ENCODE measurements around the gene PSME3. TPM values are rescaled to one million over a fixed set of nuclear protein-coding genes. Genes with fewer than 3 reads are reported as not detected.
"Not testable (repeated sequence)": the region's sequence is repeated elsewhere in the genome, so short reads cannot be mapped to it uniquely, and the experiment has no call there.

PSME3 gene
- total RNA-seq, 1 donor from 2014 or later: 128 TPM

DNA sequence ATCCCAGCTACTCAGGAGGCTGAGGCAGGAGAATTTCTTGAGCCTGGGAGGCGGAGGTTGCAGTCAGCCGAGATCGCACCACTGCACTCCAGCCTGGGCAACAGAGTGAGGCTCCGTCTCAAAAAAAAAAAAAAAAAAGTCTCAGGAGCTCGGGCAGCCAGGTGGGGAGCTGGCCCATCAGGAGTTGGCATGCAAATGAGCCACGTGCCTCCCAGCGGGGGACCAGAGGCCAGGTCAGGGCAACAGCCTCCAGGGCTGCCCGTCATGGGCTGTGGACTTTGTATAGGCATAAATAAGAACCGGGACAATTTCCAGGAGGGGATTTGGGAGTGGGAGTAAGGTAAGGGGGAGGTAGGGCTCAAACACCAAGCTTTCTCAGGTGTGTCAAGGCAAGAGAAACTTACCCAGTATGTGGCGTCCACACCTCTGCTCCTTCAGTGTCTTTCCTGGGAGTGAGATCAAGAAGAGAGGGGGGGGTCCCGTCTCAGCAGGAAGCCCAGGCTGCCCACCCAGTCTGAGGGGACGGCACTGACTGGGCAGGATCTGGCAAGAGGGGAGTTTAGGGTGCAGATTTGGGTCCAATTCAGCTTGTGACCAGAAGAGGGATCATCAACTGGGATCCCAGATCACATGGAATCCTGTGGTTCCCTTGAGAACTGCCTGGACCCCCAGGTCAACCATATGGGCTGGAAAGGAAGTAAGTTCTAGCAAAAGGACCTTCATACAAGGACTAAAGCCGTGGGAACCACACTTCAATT lies 45.1 kb downstream of the PSME3 start:
- Mint-ChIP-seq H3K4me3 (ENCODE audit: unreplicated experiment) (no peak overlapping the region), H3K9me3 (ENCODE audit: unreplicated experiment) (no peaks in the 10 kb centered on the region), H3K27me3 (ENCODE audit: unreplicated experiment) (peaks cover 10% of the 10 kb centered on the region), H3K4me1 (ENCODE audit: unreplicated experiment) (peaks cover 10% of the 10 kb centered on the region), H3K27ac (ENCODE audit: unreplicated experiment) (no peak overlapping the region), H3K36me3 (ENCODE audit: low read depth, unreplicated experiment) (peaks cover 4% of the 10 kb centered on the region)
- TF ChIP-seq, protein P1, sequence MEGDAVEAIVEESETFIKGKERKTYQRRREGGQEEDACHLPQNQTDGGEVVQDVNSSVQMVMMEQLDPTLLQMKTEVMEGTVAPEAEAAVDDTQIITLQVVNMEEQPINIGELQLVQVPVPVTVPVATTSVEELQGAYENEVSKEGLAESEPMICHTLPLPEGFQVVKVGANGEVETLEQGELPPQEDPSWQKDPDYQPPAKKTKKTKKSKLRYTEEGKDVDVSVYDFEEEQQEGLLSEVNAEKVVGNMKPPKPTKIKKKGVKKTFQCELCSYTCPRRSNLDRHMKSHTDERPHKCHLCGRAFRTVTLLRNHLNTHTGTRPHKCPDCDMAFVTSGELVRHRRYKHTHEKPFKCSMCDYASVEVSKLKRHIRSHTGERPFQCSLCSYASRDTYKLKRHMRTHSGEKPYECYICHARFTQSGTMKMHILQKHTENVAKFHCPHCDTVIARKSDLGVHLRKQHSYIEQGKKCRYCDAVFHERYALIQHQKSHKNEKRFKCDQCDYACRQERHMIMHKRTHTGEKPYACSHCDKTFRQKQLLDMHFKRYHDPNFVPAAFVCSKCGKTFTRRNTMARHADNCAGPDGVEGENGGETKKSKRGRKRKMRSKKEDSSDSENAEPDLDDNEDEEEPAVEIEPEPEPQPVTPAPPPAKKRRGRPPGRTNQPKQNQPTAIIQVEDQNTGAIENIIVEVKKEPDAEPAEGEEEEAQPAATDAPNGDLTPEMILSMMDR (IDR thresholded peaks at IDR 0.05; ENCODE audit: unreplicated experiment): no peak
- no peak for DNase-seq (ENCODE audit: low spot score)

DNA sequence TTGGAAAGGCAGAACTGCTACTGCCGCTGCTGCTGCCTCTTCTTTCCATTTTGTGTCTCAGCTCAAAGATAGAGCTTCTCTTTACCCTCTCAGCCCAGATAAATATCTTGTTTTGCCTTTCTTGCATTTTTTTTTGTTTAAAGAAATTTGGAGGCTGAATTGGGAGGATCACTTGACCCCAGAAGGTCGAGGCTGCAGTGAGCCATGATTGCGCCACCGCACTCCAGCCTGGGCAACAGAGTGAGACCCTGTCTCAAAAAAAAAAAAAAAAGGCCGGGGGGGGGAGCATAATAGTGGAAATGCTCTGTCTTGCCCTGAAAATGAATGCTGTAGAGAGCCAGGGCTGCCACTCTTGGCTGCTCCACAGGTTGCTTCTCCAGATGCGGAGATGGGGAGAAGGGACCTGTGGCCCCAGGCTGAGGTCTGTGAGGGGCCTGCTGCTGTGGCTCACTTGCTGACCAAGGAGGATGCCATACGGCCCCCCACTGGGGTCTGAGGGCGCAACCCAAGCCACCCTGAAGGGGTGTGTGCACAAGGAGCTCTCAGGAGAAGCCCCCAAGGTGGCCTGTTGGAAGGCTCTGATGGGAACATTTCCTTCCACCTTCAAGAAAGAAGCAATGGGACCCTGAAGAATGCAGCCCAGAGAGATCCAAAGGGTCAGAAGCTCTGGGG lies 45.9 kb downstream of the PSME3 start:
- H3K9me3 Mint-ChIP-seq (ENCODE audit: unreplicated experiment): no peaks in the 10 kb centered on the region
- peaks cover 4% of the 10 kb centered on the region for H3K36me3 Mint-ChIP-seq (ENCODE audit: low read depth, unreplicated experiment)
- peaks cover 10% of the 10 kb centered on the region for H3K4me1 Mint-ChIP-seq (ENCODE audit: unreplicated experiment)
- H3K4me3 Mint-ChIP-seq (ENCODE audit: unreplicated experiment): no peak overlapping the region
- TF ChIP-seq, protein P1 (IDR thresholded peaks at IDR 0.05; ENCODE audit: unreplicated experiment): no peak
- H3K27me3 Mint-ChIP-seq (ENCODE audit: unreplicated experiment): peaks cover 10% of the 10 kb centered on the region
- DNase-seq (ENCODE audit: low spot score): no peak
- no peak overlapping the region for H3K27ac Mint-ChIP-seq (ENCODE audit: unreplicated experiment)

DNA sequence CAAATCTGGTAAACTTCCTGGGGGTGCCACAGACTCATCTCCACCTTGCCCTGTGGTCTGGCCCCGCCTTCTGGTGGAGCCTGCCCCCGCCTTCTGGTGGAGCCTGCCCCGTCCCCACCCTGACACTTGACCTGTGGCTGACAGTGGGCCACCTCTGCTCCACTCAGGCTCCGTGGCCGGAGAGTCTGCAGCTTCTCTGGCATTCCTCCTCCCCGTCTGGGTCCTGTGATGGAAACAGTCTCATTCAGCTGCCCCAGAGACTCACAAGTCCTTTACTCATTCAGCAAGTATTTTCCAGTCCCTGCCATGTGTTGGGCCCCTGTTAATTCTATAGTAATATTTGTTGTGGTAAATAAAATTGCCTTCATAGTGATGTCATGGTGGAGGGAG lies 46.4 kb downstream of the PSME3 start:
- H3K27me3 Mint-ChIP-seq (ENCODE audit: unreplicated experiment): peaks cover 10% of the 10 kb centered on the region
- TF ChIP-seq, protein P1 (IDR thresholded peaks at IDR 0.05; ENCODE audit: unreplicated experiment): no peak
- no peaks in the 10 kb centered on the region for H3K9me3 Mint-ChIP-seq (ENCODE audit: unreplicated experiment)
- peaks cover 10% of the 10 kb centered on the region for H3K4me1 Mint-ChIP-seq (ENCODE audit: unreplicated experiment)
- H3K36me3 Mint-ChIP-seq (ENCODE audit: low read depth, unreplicated experiment): peaks cover 4% of the 10 kb centered on the region
- DNase-seq (ENCODE audit: low spot score): no peak
- no peak overlapping the region for H3K27ac Mint-ChIP-seq (ENCODE audit: unreplicated experiment)
- H3K4me3 Mint-ChIP-seq (ENCODE audit: unreplicated experiment): no peak overlapping the region

- no peak for DNase-seq (ENCODE audit: low spot score)
- peaks cover 14% of the 10 kb centered on the region for H3K27me3 Mint-ChIP-seq (ENCODE audit: unreplicated experiment)
- H3K4me3 Mint-ChIP-seq (ENCODE audit: unreplicated experiment): no peak overlapping the region
- H3K27ac Mint-ChIP-seq (ENCODE audit: unreplicated experiment): no peak overlapping the region
- H3K36me3 Mint-ChIP-seq (ENCODE audit: low read depth, unreplicated experiment): peaks cover 4% of the 10 kb centered on the region
- peaks cover 14% of the 10 kb centered on the region for H3K4me1 Mint-ChIP-seq (ENCODE audit: unreplicated experiment)
- no peaks in the 10 kb centered on the region for H3K9me3 Mint-ChIP-seq (ENCODE audit: unreplicated experiment)
- TF ChIP-seq, protein P1 (IDR thresholded peaks at IDR 0.05; ENCODE audit: unreplicated experiment): no peak
Measured at GRCh38 chr17:42880776-42881310, 47.6 kb downstream of the PSME3 start.

GRCh38 chr17:42881706-42882105 lies 48.5 kb downstream of the PSME3 start:
- DNase-seq (ENCODE audit: low spot score); H3K27ac Mint-ChIP-seq (ENCODE audit: unreplicated experiment); H3K36me3 Mint-ChIP-seq (ENCODE audit: low read depth, unreplicated experiment); H3K9me3 Mint-ChIP-seq (ENCODE audit: unreplicated experiment); H3K4me3 Mint-ChIP-seq (ENCODE audit: unreplicated experiment): not testable (repeated sequence)
- Mint-ChIP-seq H3K4me1 (ENCODE audit: unreplicated experiment) (peaks cover 22% of the 10 kb centered on the region), H3K27me3 (ENCODE audit: unreplicated experiment) (peaks cover 14% of the 10 kb centered on the region)
